H1 (cell line): ENCODE data around the gene KCNT1.

Experiments used
- BRCA1 ChIP-seq: IDR thresholded peaks from 2 replicates; pipeline ENCODE4 v1.6.1; 2012; ENCODE audit warnings: low read depth, low read length, improper control_type of control experiment
- CEBPB ChIP-seq: IDR thresholded peaks from 2 replicates; pipeline ENCODE4 v1.6.1; 2012; ENCODE audit warnings: low read depth, low read length
- HDAC6 ChIP-seq: IDR thresholded peaks from one replicate; pipeline ENCODE4 v1.7.1; 2012; ENCODE audit warnings: low read depth, mild to moderate bottlenecking, inconsistent platforms, low read length, moderate library complexity
- JUND ChIP-seq: IDR thresholded peaks from 2 replicates; pipeline ENCODE4 v1.6.1; 2011; ENCODE audit warnings: mild to moderate bottlenecking, improper control_type of control experiment, low read length
- KDM1A ChIP-seq: fragments of 200-600, 300-600 bp; sonication (generic); IDR thresholded peaks from 2 replicates; pipeline ENCODE4 v1.7.1; 2016; ENCODE audit warnings: mild to moderate bottlenecking, low read length, borderline replicate concordance
- NRF1 ChIP-seq: IDR thresholded peaks from 2 replicates; pipeline ENCODE4 v1.6.1; 2011; ENCODE audit warnings: mild to moderate bottlenecking, low read depth, low read length, improper control_type of control experiment
- POLR2A ChIP-seq, 2 experiments: IDR thresholded peaks; 1 replicate in 1 of 2; 2 replicates in 1 of 2; pipeline ENCODE4 v1.6.1; 2011; ENCODE audit warnings: low read depth in 2 of 2, low read length in 2 of 2, mild to moderate bottlenecking in 2 of 2; ENCODE audit errors: control extremely low read depth in 1 of 2
- RAD21 ChIP-seq, 2 experiments: IDR thresholded peaks in 1 of 2; conservative IDR thresholded peaks in 1 of 2; 2 replicates each; pipeline ENCODE4 v1.6.1; 2011; ENCODE audit warnings: low read depth in 2 of 2, low read length in 2 of 2, improper control_type of control experiment in 1 of 2, inconsistent platforms in 1 of 2, mild to moderate bottlenecking in 1 of 2, moderate library complexity in 1 of 2
- SAP30 ChIP-seq: fragments of 300-600 bp; sonication (generic); IDR thresholded peaks from 2 replicates; pipeline ENCODE4 v1.7.1; 2012; ENCODE audit warnings: low read length, moderate library complexity, mild to moderate bottlenecking, inconsistent platforms; ENCODE audit not compliant: insufficient read depth, insufficient replicate concordance
- SIN3A ChIP-seq, 2 experiments: IDR thresholded peaks in 1 of 2; conservative IDR thresholded peaks in 1 of 2; 2 replicates each; pipeline ENCODE4 v1.6.1; 2011 to 2012; ENCODE audit warnings: low read length in 2 of 2, improper control_type of control experiment in 1 of 2, low read depth in 1 of 2, mild to moderate bottlenecking in 1 of 2
- SIX5 ChIP-seq: IDR thresholded peaks from 2 replicates; pipeline ENCODE4 v1.6.1; 2011; ENCODE audit warnings: mild to moderate bottlenecking, low read depth, low read length
- TF ChIP-seq, protein P1 (sequence below), 3 experiments: IDR thresholded peaks; 1 replicate in 2 of 3; 2 replicates in 1 of 3; pipeline versions ENCODE4 v1.5.1 to v1.6.1; 2011; ENCODE audit warnings: low read length in 3 of 3, mild to moderate bottlenecking in 3 of 3, inconsistent platforms in 2 of 3, low read depth in 1 of 3, moderate library complexity in 1 of 3; ENCODE audit not compliant: insufficient read depth in 1 of 3; ENCODE audit errors: control extremely low read depth in 1 of 3
- TF ChIP-seq, protein P2 (sequence below): IDR thresholded peaks from 2 replicates; pipeline ENCODE4 v1.6.1; 2011; ENCODE audit warnings: low read depth, mild to moderate bottlenecking, low read length; ENCODE audit not compliant: insufficient read depth

DNA sequence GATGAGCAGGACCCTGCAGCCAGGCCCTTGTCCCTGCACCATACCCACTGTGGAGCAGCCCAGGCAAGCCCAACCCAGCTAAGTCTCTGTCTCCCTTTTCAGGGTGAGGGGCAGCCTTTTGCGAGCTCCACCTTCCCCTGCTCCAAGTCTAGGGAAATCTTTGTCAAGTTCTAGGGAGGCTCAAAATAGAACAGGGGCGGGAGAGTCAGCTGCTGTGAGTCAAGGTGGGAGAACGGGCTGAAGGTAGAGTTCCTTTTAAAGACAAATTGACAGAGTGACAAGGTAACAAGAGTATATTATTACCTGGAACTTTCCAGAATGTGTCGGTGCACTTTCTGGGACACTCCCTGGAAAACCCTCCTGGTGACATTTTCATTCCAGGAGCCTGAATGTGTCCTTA, 64.7 kb downstream of the KCNT1 start:
- TF ChIP-seq, protein P1, sequence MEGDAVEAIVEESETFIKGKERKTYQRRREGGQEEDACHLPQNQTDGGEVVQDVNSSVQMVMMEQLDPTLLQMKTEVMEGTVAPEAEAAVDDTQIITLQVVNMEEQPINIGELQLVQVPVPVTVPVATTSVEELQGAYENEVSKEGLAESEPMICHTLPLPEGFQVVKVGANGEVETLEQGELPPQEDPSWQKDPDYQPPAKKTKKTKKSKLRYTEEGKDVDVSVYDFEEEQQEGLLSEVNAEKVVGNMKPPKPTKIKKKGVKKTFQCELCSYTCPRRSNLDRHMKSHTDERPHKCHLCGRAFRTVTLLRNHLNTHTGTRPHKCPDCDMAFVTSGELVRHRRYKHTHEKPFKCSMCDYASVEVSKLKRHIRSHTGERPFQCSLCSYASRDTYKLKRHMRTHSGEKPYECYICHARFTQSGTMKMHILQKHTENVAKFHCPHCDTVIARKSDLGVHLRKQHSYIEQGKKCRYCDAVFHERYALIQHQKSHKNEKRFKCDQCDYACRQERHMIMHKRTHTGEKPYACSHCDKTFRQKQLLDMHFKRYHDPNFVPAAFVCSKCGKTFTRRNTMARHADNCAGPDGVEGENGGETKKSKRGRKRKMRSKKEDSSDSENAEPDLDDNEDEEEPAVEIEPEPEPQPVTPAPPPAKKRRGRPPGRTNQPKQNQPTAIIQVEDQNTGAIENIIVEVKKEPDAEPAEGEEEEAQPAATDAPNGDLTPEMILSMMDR (IDR thresholded peaks at IDR 0.05; ENCODE audit: control extremely low read depth in 1 of 3, insufficient read depth in 1 of 3, low read depth in 1 of 3, low read length in 3 of 3) = no peak
- TF ChIP-seq NRF1 = no peak
- TF ChIP-seq RAD21 (IDR thresholded peaks at IDR 0.05 in 1 of 2, conservative IDR thresholded peaks at IDR 0.05 in 1 of 2; ENCODE audit: low read depth in 2 of 2, low read length in 2 of 2) = no peak
- no peak for TF ChIP-seq SIX5
- TF ChIP-seq SIN3A (conservative IDR thresholded peaks at IDR 0.05 in 1 of 2, IDR thresholded peaks at IDR 0.05 in 1 of 2; ENCODE audit: low read depth in 1 of 2, low read length in 2 of 2) = no peak
- no peak for TF ChIP-seq HDAC6
- no peak for TF ChIP-seq JUND
- TF ChIP-seq, protein P2, sequence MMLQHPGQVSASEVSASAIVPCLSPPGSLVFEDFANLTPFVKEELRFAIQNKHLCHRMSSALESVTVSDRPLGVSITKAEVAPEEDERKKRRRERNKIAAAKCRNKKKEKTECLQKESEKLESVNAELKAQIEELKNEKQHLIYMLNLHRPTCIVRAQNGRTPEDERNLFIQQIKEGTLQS = no peak
- no peak for TF ChIP-seq POLR2A (IDR thresholded peaks at IDR 0.05; ENCODE audit: control extremely low read depth in 1 of 2, low read depth in 2 of 2, low read length in 2 of 2)
- TF ChIP-seq KDM1A = no peak
- TF ChIP-seq BRCA1 = no peak
- TF ChIP-seq SAP30 = no peak
- no peak for TF ChIP-seq CEBPB
